GM12878 (cell line): ENCODE data around the gene ELF2. TPM values are rescaled to one million over a fixed set of nuclear protein-coding genes. Genes with fewer than 3 reads are reported as not detected.

Experiments
- ATAC-seq: fragments of 200-7000 bp; cut with Tn5 transposase; 3 replicates; pipeline ENCODE4 v1.9.1; 2020; ENCODE audit warnings: mild to moderate bottlenecking, moderate library complexity
- BruUV-seq: library from RNA; stranded (reverse); fragments of 400-500 nt; replicated peaks from 2 replicates; lab custom pipeline; 2021; lab: Mats Ljungman, UMichigan
- CTCF ChIA-PET: fragments of 300-600 bp; sonication (Branson Sonifier 250); formaldehyde crosslinking; extraction: SDS; loops from one replicate; lab custom pipeline; 2021; ENCODE audit warnings: inconsistent platforms; lab: Yijun Ruan, JAX
- POLR2A ChIA-PET: fragments of 350-600 bp; formaldehyde crosslinking; extraction: SDS; loops from one replicate; lab custom pipeline; 2021; ENCODE audit warnings: inconsistent platforms; lab: Charles Lee
- RAD21 ChIA-PET: fragments of 300-600 bp; sonication (Branson Sonifier 250); formaldehyde crosslinking; loops from one replicate; lab custom pipeline; 2023; ENCODE audit warnings: antibody characterized with exemption; ENCODE audit not compliant: unreplicated experiment; lab: Charles Lee
- SMC1A ChIA-PET: fragments of 300-600 bp; sonication (Branson Sonifier 250); formaldehyde crosslinking; loops from one replicate; lab custom pipeline; 2023; ENCODE audit not compliant: unreplicated experiment, uncharacterized antibody; lab: Charles Lee
- DNase-seq: peaks from one replicate; pipeline ENCODE4 v3.0.0-alpha.2; 2011; ENCODE audit warnings: low read depth, low spot score
- FAIRE-seq: peaks from 3 replicates; lab custom pipeline; 2011; peaks lifted over from hg19 to GRCh38; lab: Jason Lieb, UNC
- H2AFZ ChIP-seq: 2 replicates; pipeline ENCODE4 v1.6.0; 2011; ENCODE audit warnings: low read depth, low read length, control low read depth; ENCODE audit not compliant: control insufficient read depth
- H3K27ac ChIP-seq: 2 replicates; pipeline ENCODE4 v1.5.1; 2011; ENCODE audit warnings: control low read depth; ENCODE audit not compliant: control insufficient read depth, insufficient read depth
- H3K27me3 ChIP-seq, 2 experiments: replicated peaks in 1 of 2; 2 replicates each; pipeline versions ENCODE4 v1.6.0 to v1.6.1; 2011; ENCODE audit warnings: low read length in 1 of 2; ENCODE audit not compliant: control insufficient read depth in 2 of 2, insufficient read depth in 2 of 2
- H3K36me3 ChIP-seq, 2 experiments: 2 replicates each; pipeline ENCODE4 v1.5.1; 2011; ENCODE audit warnings: low read length in 1 of 2; ENCODE audit not compliant: control insufficient read depth in 2 of 2, insufficient read depth in 2 of 2
- H3K4me1 ChIP-seq: 2 replicates; pipeline ENCODE4 v1.6.1; 2011; ENCODE audit warnings: mild to moderate bottlenecking, low read length, moderate library complexity, mixed read lengths; ENCODE audit not compliant: control insufficient read depth, insufficient read depth
- H3K4me2 ChIP-seq: 2 replicates; pipeline ENCODE4 v1.6.0; 2011; ENCODE audit warnings: control low read depth; ENCODE audit not compliant: control insufficient read depth, insufficient read depth
- H3K4me3 ChIP-seq: fragments of 200-600 bp; sonication (generic); 2 replicates; pipeline ENCODE4 v1.5.1; 2016
- H3K79me2 ChIP-seq: 2 replicates; pipeline ENCODE4 v1.6.0; 2011; ENCODE audit warnings: low read length; ENCODE audit not compliant: control insufficient read depth, insufficient read depth
- H3K9ac ChIP-seq: 2 replicates; pipeline ENCODE4 v1.8.0; 2011; ENCODE audit warnings: low read length, control low read depth, mixed read lengths; ENCODE audit not compliant: control insufficient read depth, insufficient read depth
- H3K9me3 ChIP-seq: replicated peaks from 3 replicates; pipeline ENCODE4 v1.5.1; 2011; ENCODE audit warnings: mild to moderate bottlenecking, low read length; ENCODE audit not compliant: control insufficient read depth, insufficient read depth
- H4K20me1 ChIP-seq: 2 replicates; pipeline ENCODE4 v1.6.0; 2011; ENCODE audit not compliant: control insufficient read depth, insufficient read depth
- CBX3 ChIP-seq: fragments of 200-600 bp; sonication (generic); IDR thresholded peaks from 2 replicates; pipeline ENCODE4 v1.6.1; 2016; ENCODE audit warnings: low read depth, borderline replicate concordance
- CUX1 ChIP-seq: IDR thresholded peaks from 2 replicates; pipeline ENCODE4 v1.6.1; 2012; ENCODE audit warnings: improper control_type of control experiment, low read depth, low read length; ENCODE audit not compliant: insufficient replicate concordance
- PAX8 ChIP-seq: fragments of 450-650 bp; IDR thresholded peaks from 2 replicates; pipeline ENCODE4 v1.6.1; 2017; ENCODE audit warnings: mild to moderate bottlenecking, moderate library complexity
- WGBS: methylation state at CpG from one replicate; pipeline ENCODE4 v1.1.6; 2016; ENCODE audit warnings: low lambda C conversion rate; ENCODE audit not compliant: insufficient replicate concordance, insufficient coverage; ENCODE audit errors: missing lambda C conversion rate; 5-methylcytosine and 5-hydroxymethylcytosine counted together
- in situ Hi-C: fragments of 300-500 bp; cut with MboI; formaldehyde crosslinking; loops from 9 replicates; pipeline ENCODE4 v1.14.3; 2018; ENCODE audit warnings: mixed read lengths
- intact Hi-C: fragments of 100-400 bp; cut with micrococcal nuclease; formaldehyde crosslinking; loops from one replicate; pipeline ENCODE4 v1.14.2; 2022; ENCODE audit not compliant: unreplicated experiment
- polyA plus RNA-seq, 11 experiments: library from polyadenylated mRNA; depleted of rRNA in 4 of 11; unstranded in 6 of 11; stranded (reverse) in 5 of 11; fragments of >200 nt; fragmentation: Nextera tagmentation in 4 of 11; fragmentation: Illumina TruSeq in 1 of 11; extraction: Ambion mirVana in 4 of 11; extraction: Trizol in 1 of 11; gene quantifications; 1 replicate in 1 of 11; 2 replicates in 10 of 11; pipeline versions ENCODE4 v1.2.1 to v1.2.3, GENCODE V29; 2011 to 2016; ENCODE audit warnings: inconsistent platforms in 2 of 11, missing spikeins in 2 of 11, low read depth in 1 of 11
- total RNA-seq, 4 experiments: library from RNA; depleted of rRNA in 3 of 4; stranded (reverse); fragments of >200 nt in 3 of 4; fragmentation: Illumina TruSeq in 1 of 4; extraction: Trizol in 1 of 4; gene quantifications; 2 replicates each; pipeline versions ENCODE4 v1.2.1 to v1.2.3, GENCODE V29; 2013 to 2021

The ELF2 gene
- total and polyA plus RNA-seq, 10 of the 15 experiments (the other 5 are each of a cell fraction or from before 2014, with no cell fraction given), result 10.5 to 30.1 (median 20.5) TPM

DNA sequence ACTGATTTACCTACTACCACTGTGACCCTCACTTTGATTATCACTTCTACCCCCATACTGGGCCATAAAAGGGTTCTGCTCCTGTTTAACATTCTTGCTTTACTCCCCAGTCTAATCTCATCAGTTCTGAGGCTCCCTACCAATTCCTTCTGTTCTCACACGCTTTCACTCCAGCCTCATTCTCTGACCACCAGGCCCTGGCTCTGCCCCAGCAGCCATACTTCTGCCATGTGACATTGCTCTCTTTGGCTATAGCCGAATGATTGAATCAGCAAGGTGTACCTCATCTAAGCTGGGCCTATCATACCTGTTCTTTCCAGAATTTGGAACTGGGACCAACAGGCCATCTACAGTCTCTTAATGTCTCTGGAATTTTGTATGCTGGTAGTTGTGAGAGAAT lies 14.4 kb upstream of the ELF2 start:
- intact Hi-C loops, result no loop called here
- SMC1A ChIA-PET, result interaction anchor here (0.6 to 3.5 kb wide), 6 partner anchors 10 to 105 kb away, joined by 3 to 11 read pairs (median 4); no protein-coding TSS in a partner anchor
- Histone ChIP-seq H3K27ac (no peak overlapping the region), H3K36me3 (no peaks in the 10 kb centered on the region), H3K9ac (no peak overlapping the region), H3K79me2 (no peaks in the 10 kb centered on the region), H3K27me3 (no peaks in the 10 kb centered on the region), H2AFZ (no peak overlapping the region), H3K9me3 (0 out of 3 replicates have a peak, but pooled peaks cover under 1% of the 10 kb centered on the region), H3K4me2 (no peak overlapping the region), H3K4me3 (no peak overlapping the region), H4K20me1 (no peaks in the 10 kb centered on the region), H3K4me1 (no peaks in the 10 kb centered on the region)
- ATAC-seq (no peak), FAIRE-seq (no peak), DNase-seq (no peak)
- in situ Hi-C loops, result no loop called here
- WGBS, result 45% methylated on average over 2 of the region's 2 CpGs
- CTCF ChIA-PET, result interaction anchor here (0.6 to 2.2 kb wide), 4 partner anchors 36 to 322 kb away, joined by 3 to 10 read pairs (median 5); no protein-coding TSS in a partner anchor
- RAD21 ChIA-PET, result interaction anchor here (0.8 to 1.7 kb wide), 3 partner anchors 23 to 105 kb away, joined by 3 to 6 read pairs (median 3); no protein-coding TSS in a partner anchor
- no TSS peak for BruUV-seq
- POLR2A ChIA-PET, result interaction anchor here (0.5 to 0.6 kb wide), 2 partner anchors 37 to 181 kb away, joined by 3 read pairs; no protein-coding TSS in a partner anchor
- TF ChIP-seq CUX1 (no peak), PAX8 (no peak), CBX3 (no peak)
